SK-N-SH treated with all-trans-retinoic acid at 6 μM for 48 hours (cell line): ENCODE data around the gene S100A7.

Source experiments
- ATAC-seq: fragments of 200-7000 bp; cut with Tn5 transposase; 3 replicates; pipeline ENCODE4 v1.9.1; 2020; ENCODE audit warnings: mild to moderate bottlenecking, moderate library complexity
- ARNTL ChIP-seq: fragments of 450-650 bp; formaldehyde crosslinking; IDR thresholded peaks from 2 replicates; pipeline ENCODE4 v1.5.0; 2020; ENCODE audit warnings: low read depth, mild to moderate bottlenecking, moderate library complexity, borderline replicate concordance
- BACH2 ChIP-seq: fragments of 250-450 bp; sonication (Bioruptor Pico); IDR thresholded peaks from 2 replicates; pipeline ENCODE4 v1.9.0; 2021; ENCODE audit warnings: mild to moderate bottlenecking, borderline replicate concordance
- CREB5 ChIP-seq: fragments of 250-450 bp; sonication (Bioruptor Pico); IDR thresholded peaks from 2 replicates; pipeline ENCODE4 v1.5.1; 2020; ENCODE audit warnings: low read depth, mild to moderate bottlenecking, moderate library complexity
- ESRRG ChIP-seq: fragments of 250-450 bp; sonication (Bioruptor Pico); IDR thresholded peaks from 2 replicates; pipeline ENCODE4 v1.6.1; 2021; ENCODE audit warnings: mild to moderate bottlenecking
- GLIS3 ChIP-seq: fragments of 250-450 bp; sonication (Bioruptor Pico); IDR thresholded peaks from 2 replicates; pipeline ENCODE4 v1.5.0; 2020; ENCODE audit warnings: mild to moderate bottlenecking, moderate library complexity
- ISL1 ChIP-seq: fragments of 250-450 bp; sonication (Bioruptor Pico); IDR thresholded peaks from 2 replicates; pipeline ENCODE4 v2.1.2; 2022; ENCODE audit warnings: mild to moderate bottlenecking, moderate library complexity
- OSR1 ChIP-seq: fragments of 250-450 bp; sonication (Bioruptor Pico); IDR thresholded peaks from 2 replicates; pipeline ENCODE4 v1.8.0; 2022; ENCODE audit warnings: moderate library complexity, mild to moderate bottlenecking, inconsistent platforms
- PATZ1 ChIP-seq: fragments of 250-450 bp; sonication (Bioruptor Pico); IDR thresholded peaks from 2 replicates; pipeline ENCODE4 v1.8.0; 2020; ENCODE audit warnings: mild to moderate bottlenecking, moderate library complexity, borderline replicate concordance
- POU6F1 ChIP-seq: fragments of 250-450 bp; sonication (Bioruptor Pico); IDR thresholded peaks from 2 replicates; pipeline ENCODE4 v1.8.0; 2021; ENCODE audit warnings: low read depth, mild to moderate bottlenecking, moderate library complexity, borderline replicate concordance
- RARB ChIP-seq: fragments of 250-450 bp; sonication (Bioruptor Pico); IDR thresholded peaks from 2 replicates; pipeline ENCODE4 v1.8.0; 2021; ENCODE audit warnings: mild to moderate bottlenecking, moderate library complexity
- SNAI2 ChIP-seq: fragments of 250-450 bp; sonication (Bioruptor Pico); IDR thresholded peaks from 2 replicates; pipeline ENCODE4 v1.5.0; 2020; ENCODE audit warnings: mild to moderate bottlenecking, moderate library complexity
- TCF4 ChIP-seq: fragments of 250-450 bp; sonication (Bioruptor Pico); IDR thresholded peaks from 2 replicates; pipeline ENCODE4 v1.8.0; 2021; ENCODE audit warnings: mild to moderate bottlenecking, moderate library complexity, borderline replicate concordance
- TOX ChIP-seq: fragments of 250-450 bp; sonication (Bioruptor Pico); IDR thresholded peaks from 2 replicates; pipeline ENCODE4 v1.8.0; 2021; ENCODE audit warnings: mild to moderate bottlenecking, moderate library complexity, borderline replicate concordance
- TSHZ2 ChIP-seq: fragments of 250-450 bp; sonication (Bioruptor Pico); IDR thresholded peaks from 2 replicates; pipeline ENCODE4 v1.5.0; 2020; ENCODE audit warnings: mild to moderate bottlenecking, moderate library complexity
- ZC3H10 ChIP-seq: fragments of 250-450 bp; sonication (Bioruptor Pico); IDR thresholded peaks from 2 replicates; pipeline ENCODE4 v1.5.1; 2021; ENCODE audit warnings: mild to moderate bottlenecking, moderate library complexity
- ZFP3 ChIP-seq: fragments of 250-450 bp; sonication (Bioruptor Pico); IDR thresholded peaks from 2 replicates; pipeline ENCODE4 v1.5.0; 2020; ENCODE audit warnings: mild to moderate bottlenecking, moderate library complexity
- ZFP30 ChIP-seq: fragments of 450-650 bp; formaldehyde crosslinking; IDR thresholded peaks from 2 replicates; pipeline ENCODE4 v1.5.0; 2022; ENCODE audit warnings: mild to moderate bottlenecking, moderate library complexity
- ZNF565 ChIP-seq: fragments of 450-650 bp; formaldehyde crosslinking; conservative IDR thresholded peaks from 2 replicates; pipeline ENCODE4 v1.5.0; 2020; ENCODE audit warnings: low read depth, mild to moderate bottlenecking, moderate library complexity
- ZNF70 ChIP-seq: fragments of 450-650 bp; formaldehyde crosslinking; IDR thresholded peaks from 2 replicates; pipeline ENCODE4 v1.5.0; 2020; ENCODE audit warnings: mild to moderate bottlenecking, moderate library complexity
- ZNF8 ChIP-seq: fragments of 450-650 bp; formaldehyde crosslinking; IDR thresholded peaks from 2 replicates; pipeline ENCODE4 v1.5.0; 2020; ENCODE audit warnings: mild to moderate bottlenecking, moderate library complexity

The S100A7 gene

GRCh38 chr1:153476491-153477093, 16.1 kb upstream of the S100A7 start:
- no peak for ATAC-seq
- no peak for TF ChIP-seq ZFP3 (CRISPR knock-in tag)
- TF ChIP-seq ARNTL (CRISPR knock-in tag): no peak
- TF ChIP-seq POU6F1: no peak
- no peak for TF ChIP-seq ZFP30 (CRISPR knock-in tag)
- TF ChIP-seq CREB5 (CRISPR knock-in tag): no peak
- TF ChIP-seq PATZ1: no peak
- no peak for TF ChIP-seq ZC3H10 (CRISPR knock-in tag)
- no peak for TF ChIP-seq TCF4 (CRISPR knock-in tag)
- no peak for TF ChIP-seq SNAI2 (CRISPR knock-in tag)
- TF ChIP-seq RARB (CRISPR knock-in tag): no peak
- TF ChIP-seq OSR1 (CRISPR knock-in tag): no peak
- no peak for TF ChIP-seq ISL1 (CRISPR knock-in tag)
- no peak for TF ChIP-seq GLIS3 (CRISPR knock-in tag)
- TF ChIP-seq TOX (CRISPR knock-in tag): no peak
- no peak for TF ChIP-seq ZNF70 (CRISPR knock-in tag)
- no peak for TF ChIP-seq ZNF565 (CRISPR knock-in tag)

GRCh38 chr1:153475282-153475681, 14.8 kb upstream of the S100A7 start:
- TF ChIP-seq RARB (CRISPR knock-in tag) (no peak), CREB5 (CRISPR knock-in tag) (no peak), ESRRG (no peak), ZFP30 (CRISPR knock-in tag) (no peak), SNAI2 (CRISPR knock-in tag) (no peak), TOX (CRISPR knock-in tag) (no peak), TSHZ2 (no peak), ZNF565 (CRISPR knock-in tag) (no peak), ZFP3 (CRISPR knock-in tag) (no peak), ISL1 (CRISPR knock-in tag) (no peak), BACH2 (CRISPR knock-in tag) (no peak)
- ATAC-seq: no peak

- no peak for ATAC-seq
- TF ChIP-seq BACH2 (CRISPR knock-in tag): no peak
- no peak for TF ChIP-seq GLIS3 (CRISPR knock-in tag)
- no peak for TF ChIP-seq ZNF8 (CRISPR knock-in tag)
- TF ChIP-seq TCF4 (CRISPR knock-in tag): no peak
- TF ChIP-seq PATZ1: no peak
- TF ChIP-seq POU6F1: no peak
Observed at GRCh38 chr1:153474347-153474746, 13.9 kb upstream of the S100A7 start.
